AG09309 (cell line): ENCODE measurements around the gene OR2T35.
"Not testable (repeated sequence)": the region's sequence is repeated elsewhere in the genome, so short reads cannot be mapped to it uniquely, and the experiment has no call there.

Source experiments
- DNase-seq: peaks from one replicate; pipeline ENCODE4 v3.0.0-alpha.2; 2010; ENCODE audit warnings: low read depth
- H3K4me3 ChIP-seq: 2 replicates; pipeline ENCODE4 v1.5.1; 2011; ENCODE audit warnings: mild to moderate bottlenecking, low read depth, low read length, moderate library complexity; ENCODE audit not compliant: control insufficient read depth
- TF ChIP-seq, protein P1 (sequence below): IDR thresholded peaks from 2 replicates; pipeline ENCODE4 v1.5.1; 2011; ENCODE audit warnings: mild to moderate bottlenecking, low read depth, low read length, inconsistent platforms; ENCODE audit not compliant: insufficient read depth, control insufficient read depth; ENCODE audit errors: missing control alignments

The OR2T35 gene, protein sequence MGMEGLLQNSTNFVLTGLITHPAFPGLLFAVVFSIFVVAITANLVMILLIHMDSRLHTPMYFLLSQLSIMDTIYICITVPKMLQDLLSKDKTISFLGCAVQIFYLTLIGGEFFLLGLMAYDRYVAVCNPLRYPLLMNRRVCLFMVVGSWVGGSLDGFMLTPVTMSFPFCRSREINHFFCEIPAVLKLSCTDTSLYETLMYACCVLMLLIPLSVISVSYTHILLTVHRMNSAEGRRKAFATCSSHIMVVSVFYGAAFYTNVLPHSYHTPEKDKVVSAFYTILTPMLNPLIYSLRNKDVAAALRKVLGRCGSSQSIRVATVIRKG

DNA sequence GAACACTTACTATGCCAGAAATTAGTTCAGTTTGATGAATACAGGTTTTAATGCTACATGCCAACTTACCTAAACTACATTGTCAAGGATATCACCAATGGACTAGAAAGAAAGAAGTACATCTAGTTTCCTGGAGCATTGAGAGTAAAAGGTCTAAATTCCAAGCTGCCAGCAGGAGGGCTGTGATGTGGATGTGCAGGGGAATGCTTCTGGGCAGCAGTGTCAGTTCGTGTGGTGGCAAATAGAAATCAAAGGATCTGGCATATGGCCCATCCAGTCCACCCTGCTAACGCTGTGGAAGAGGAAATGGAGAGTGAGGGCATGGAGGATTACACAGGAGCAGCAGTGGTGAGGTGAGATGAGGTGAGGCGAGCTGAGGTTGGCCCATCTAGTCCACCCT is at the start of gene OR2T35:
Gene OR2T35 (minus strand): TSS at position 101 of the 400 bp plus-strand sequence. CDS start 6,020 bp downstream, outside the sequence.
- H3K4me3 ChIP-seq, DNase-seq: not testable (repeated sequence)

- TF ChIP-seq, protein P1, sequence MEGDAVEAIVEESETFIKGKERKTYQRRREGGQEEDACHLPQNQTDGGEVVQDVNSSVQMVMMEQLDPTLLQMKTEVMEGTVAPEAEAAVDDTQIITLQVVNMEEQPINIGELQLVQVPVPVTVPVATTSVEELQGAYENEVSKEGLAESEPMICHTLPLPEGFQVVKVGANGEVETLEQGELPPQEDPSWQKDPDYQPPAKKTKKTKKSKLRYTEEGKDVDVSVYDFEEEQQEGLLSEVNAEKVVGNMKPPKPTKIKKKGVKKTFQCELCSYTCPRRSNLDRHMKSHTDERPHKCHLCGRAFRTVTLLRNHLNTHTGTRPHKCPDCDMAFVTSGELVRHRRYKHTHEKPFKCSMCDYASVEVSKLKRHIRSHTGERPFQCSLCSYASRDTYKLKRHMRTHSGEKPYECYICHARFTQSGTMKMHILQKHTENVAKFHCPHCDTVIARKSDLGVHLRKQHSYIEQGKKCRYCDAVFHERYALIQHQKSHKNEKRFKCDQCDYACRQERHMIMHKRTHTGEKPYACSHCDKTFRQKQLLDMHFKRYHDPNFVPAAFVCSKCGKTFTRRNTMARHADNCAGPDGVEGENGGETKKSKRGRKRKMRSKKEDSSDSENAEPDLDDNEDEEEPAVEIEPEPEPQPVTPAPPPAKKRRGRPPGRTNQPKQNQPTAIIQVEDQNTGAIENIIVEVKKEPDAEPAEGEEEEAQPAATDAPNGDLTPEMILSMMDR = no peak
- H3K4me3 ChIP-seq = no peak overlapping the region
- no peak for DNase-seq
Observed at GRCh38 chr1:248691567-248692155, 46.6 kb upstream of the OR2T35 start.

DNA sequence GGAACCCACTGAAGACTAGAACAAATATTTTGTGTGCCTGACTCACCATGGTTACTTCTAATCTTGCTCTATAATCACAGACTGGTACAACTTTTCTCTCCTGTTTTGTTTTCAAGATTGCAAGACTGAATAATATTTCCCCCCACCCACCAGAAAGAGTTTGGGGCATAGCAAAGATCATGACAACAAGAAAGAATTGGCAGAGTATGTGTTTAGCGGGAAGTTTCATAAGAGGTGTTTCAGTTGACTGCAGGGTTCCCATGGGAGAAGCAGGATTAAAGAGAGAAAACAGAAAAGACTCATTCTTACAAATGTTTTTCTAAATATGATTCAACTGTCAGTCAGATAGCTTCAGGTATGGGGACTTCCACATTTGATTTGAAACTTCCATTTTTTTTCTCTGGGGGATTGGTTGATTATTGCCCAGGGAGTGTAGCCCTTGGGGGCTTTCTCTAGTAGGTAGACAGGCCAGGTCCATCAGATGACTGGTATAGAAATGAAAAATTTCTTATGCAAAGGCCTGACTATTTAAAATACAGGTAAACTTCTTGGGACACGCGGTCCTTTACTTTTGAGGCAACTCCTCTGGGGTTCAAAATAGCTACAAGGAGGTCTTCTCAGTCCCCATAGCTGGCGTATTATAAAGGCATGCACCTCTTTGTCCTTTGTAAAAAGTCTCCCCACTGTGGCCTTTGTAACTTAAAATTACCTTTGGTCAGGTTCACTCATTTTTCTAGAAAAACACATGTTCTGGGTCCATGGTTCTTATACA is 43.6 kb upstream of the OR2T35 start:
- TF ChIP-seq, protein P1 = no peak
- DNase-seq = no peak
- no peak overlapping the region for H3K4me3 ChIP-seq

DNA sequence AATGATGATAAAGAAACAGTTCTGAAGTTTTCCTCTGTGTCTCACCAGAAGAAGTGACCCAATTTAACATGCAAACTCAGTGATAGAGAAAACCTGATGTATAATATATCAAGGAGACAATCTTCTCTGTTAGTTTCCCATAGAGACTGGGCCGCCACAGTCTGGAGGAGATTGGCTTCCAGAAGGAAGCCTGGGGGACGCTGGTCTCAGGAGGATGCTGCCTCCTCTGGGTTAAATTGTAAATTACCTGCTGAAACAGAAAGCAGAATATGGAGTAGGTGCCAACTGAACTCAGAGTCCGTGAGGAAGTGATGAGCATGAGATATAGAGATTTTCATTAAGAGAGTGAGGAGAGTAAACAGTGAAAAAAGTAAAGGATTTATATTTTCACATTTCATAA is 41.7 kb upstream of the OR2T35 start:
- no peak overlapping the region for H3K4me3 ChIP-seq
- TF ChIP-seq, protein P1 = no peak
- no peak for DNase-seq

DNA sequence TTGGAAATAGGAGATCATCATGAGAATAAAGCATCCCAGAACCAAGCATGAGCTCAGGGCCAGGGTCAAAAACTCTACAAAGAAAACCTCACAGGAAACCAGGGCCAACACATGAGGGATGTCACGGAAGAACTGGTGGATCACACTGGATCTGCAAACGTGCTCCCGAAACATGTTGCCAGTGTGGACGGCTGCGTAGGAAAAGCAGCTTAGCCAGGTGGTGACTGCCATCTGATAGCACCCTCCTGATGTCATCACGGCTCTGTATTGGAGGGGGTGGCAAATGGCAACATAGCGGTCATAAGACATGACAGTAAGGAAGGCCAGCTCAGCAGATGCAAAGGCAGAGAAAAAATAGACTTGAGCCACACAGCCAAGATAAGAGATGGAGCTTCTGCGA is 36.6 kb upstream of the OR2T35 start:
- no peak for DNase-seq

GRCh38 chr1:248670003-248670402 is 24.9 kb upstream of the OR2T35 start:
- no peak for DNase-seq
- H3K4me3 ChIP-seq = no peak overlapping the region
- TF ChIP-seq, protein P1 = no peak

More for the DNA sequence above, 36.6 kb upstream of the OR2T35 start:
- H3K4me3 ChIP-seq = no peak overlapping the region
- TF ChIP-seq, protein P1 = no peak

DNA sequence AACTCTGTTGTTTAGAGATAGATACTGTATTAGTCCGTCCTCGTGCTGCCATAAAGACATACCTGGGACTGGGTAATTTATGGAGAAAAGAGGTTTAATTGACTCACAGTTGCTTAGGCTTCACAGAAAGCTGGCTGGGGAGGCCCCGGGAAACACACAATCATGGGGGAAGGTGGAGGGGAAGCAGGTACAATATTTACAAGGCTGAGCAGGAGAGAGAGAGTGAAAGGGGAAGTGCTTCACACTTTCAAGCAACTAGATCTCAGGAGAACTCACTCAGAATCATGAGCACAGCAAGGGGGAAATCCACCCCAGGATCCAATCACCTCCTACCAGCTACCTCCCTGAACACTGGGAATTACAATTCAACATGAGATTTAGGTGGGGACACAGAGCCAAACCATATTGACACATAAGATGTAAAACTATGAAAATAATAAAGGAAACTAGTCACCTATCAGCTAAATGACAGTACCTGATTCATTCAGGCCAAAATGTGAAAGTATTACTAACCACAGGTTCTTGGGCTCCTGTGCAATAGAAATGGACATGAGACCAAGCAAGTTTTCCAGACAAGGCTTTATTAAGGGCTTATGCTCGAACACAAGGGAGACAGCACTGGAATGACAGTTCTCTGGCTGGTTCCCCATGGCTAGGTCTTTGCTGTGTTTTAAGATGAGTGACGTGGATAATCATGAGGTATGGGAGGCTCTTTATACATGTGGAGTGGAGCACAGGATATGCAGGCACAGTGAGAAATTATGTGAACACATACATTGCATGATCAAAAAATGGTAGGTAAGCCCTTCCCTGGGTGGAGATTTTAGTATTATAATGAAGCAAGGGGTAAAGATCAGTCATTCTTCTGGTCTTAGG is 18.6 kb upstream of the OR2T35 start:
- H3K4me3 ChIP-seq, DNase-seq: not testable (repeated sequence)

GRCh38 chr1:248656797-248657196 is 11.7 kb upstream of the OR2T35 start:
- DNase-seq, H3K4me3 ChIP-seq: not testable (repeated sequence)

DNA sequence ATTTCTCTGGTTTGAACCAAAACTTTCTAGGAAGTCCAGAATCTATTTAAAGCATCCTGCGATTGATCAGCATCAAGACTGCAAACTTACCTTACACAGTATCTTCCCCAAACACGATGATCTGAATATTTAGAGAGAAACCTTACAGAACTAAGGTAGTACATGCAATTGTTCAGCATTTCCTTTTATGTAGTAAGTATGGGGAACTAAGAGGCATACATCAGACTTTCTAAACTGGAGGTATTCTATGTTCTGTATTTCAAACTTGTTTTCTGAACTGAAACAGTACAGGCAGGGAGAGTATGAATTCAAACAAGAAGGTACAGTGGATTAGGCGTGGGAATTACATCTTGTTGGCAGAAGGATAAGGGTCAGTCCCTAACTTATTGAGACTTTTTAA is 10.3 kb upstream of the OR2T35 start, which contains the start of gene OR2T27:
Gene OR2T27 (minus strand): TSS at position 175 of the 400 bp plus-strand sequence. CDS start 4,644 bp downstream, outside the sequence.
- H3K4me3 ChIP-seq, DNase-seq: not testable (repeated sequence)

- not testable (repeated sequence) for H3K4me3 ChIP-seq, DNase-seq
Observed at GRCh38 chr1:248648770-248649536, 3.9 kb upstream of the OR2T35 start.
